Measurements from ENCODE around the gene MUTYH.

Gene MUTYH

GRCh38 chr1:45335855-45336324 lies 4.3 kb downstream of the MUTYH start:
- TF ChIP-seq YY1 (IDR thresholded peaks at IDR 0.05; ENCODE audit: low read depth) (no peak), TAF1 (IDR thresholded peaks at IDR 0.05; ENCODE audit: low read depth) (no peak), MAX (IDR thresholded peaks at IDR 0.05) (no peak), RAD21 (IDR thresholded peaks at IDR 0.05; ENCODE audit: low read depth) (no peak), TEAD4 (IDR thresholded peaks at IDR 0.05) (no peak)

DNA sequence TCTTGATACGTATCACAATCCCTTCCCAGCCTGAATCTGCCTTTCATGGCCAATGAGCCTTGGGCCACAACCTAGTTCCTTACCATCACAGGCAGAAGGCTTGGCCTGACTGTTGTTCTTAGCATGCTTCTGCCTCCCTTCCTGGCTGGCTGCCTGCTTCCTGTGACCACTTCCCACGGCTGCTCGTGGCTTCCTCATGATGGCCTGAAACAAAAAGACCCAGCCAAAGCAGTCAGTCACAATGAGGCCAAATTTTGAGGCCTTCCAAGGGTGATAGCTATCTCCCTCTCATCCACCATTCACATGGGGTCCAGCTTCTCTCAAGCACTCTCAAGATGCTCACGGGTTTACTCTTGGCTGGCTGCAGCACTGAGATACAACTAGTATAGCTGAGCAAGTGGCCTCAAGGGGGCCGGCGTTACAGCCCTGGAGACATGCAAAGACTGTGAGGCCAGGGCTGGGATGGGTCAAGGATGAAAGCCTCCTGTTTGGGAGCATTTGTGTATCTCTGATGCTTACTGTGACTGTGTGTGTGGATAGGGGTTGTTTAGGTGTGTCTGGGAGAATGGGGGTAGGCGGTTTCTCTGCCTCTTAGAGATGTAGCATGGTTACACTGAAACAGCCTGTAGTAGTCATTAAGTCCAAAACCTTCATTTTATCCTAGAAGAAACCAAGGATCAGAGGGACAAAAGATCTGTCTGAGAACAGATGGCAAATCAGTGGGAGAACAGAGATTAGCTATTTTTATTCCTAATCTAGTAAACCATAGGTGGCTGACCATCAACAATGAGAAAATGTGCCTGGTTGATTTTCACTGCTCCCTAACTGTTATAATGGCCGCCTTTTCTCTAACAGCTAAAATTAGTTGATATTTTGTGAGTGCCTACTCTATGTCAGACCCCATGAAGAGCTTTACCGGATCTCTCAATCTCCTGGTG lies 5.7 kb downstream of the MUTYH start:
- TF ChIP-seq TCF12 (IDR thresholded peaks at IDR 0.05; ENCODE audit: low read depth) (no peak), MAX (IDR thresholded peaks at IDR 0.05) (no peak), TAF1 (IDR thresholded peaks at IDR 0.05; ENCODE audit: low read depth) (no peak), EP300 (IDR thresholded peaks at IDR 0.05; ENCODE audit: borderline replicate concordance) (no peak), USF1 (IDR thresholded peaks at IDR 0.05) (no peak), YY1 (IDR thresholded peaks at IDR 0.05; ENCODE audit: low read depth) (no peak), CEBPB (IDR thresholded peaks at IDR 0.05) (no peak), EGR1 (IDR thresholded peaks at IDR 0.05) (no peak), TEAD4 (IDR thresholded peaks at IDR 0.05) (no peak), RAD21 (IDR thresholded peaks at IDR 0.05; ENCODE audit: low read depth) (no peak), FOXM1 (IDR thresholded peaks at IDR 0.05; ENCODE audit: borderline replicate concordance, low read depth) (no peak), ZBTB7A (IDR thresholded peaks at IDR 0.05; ENCODE audit: low read depth) (no peak), CREB1 (IDR thresholded peaks at IDR 0.05; ENCODE audit: low read depth) (no peak), REST (IDR thresholded peaks at IDR 0.05; ENCODE audit: low read depth) (no peak), NFIC (IDR thresholded peaks at IDR 0.05) (no peak)

- TF ChIP-seq ZBTB7A (IDR thresholded peaks at IDR 0.05; ENCODE audit: low read depth), result no peak
- TF ChIP-seq USF1 (IDR thresholded peaks at IDR 0.05), result no peak
- TF ChIP-seq FOXM1 (IDR thresholded peaks at IDR 0.05; ENCODE audit: borderline replicate concordance, low read depth), result no peak
- TF ChIP-seq RAD21 (IDR thresholded peaks at IDR 0.05; ENCODE audit: low read depth), result no peak
- TF ChIP-seq CEBPB (IDR thresholded peaks at IDR 0.05), result no peak
- no peak for TF ChIP-seq REST (IDR thresholded peaks at IDR 0.05; ENCODE audit: low read depth)
- no peak for TF ChIP-seq TCF12 (IDR thresholded peaks at IDR 0.05; ENCODE audit: low read depth)
- TF ChIP-seq TAF1 (IDR thresholded peaks at IDR 0.05; ENCODE audit: low read depth), result no peak
- no peak for TF ChIP-seq EP300 (IDR thresholded peaks at IDR 0.05; ENCODE audit: borderline replicate concordance)
- TF ChIP-seq EGR1 (IDR thresholded peaks at IDR 0.05), result no peak
- TF ChIP-seq CREB1 (IDR thresholded peaks at IDR 0.05; ENCODE audit: low read depth), result no peak
- no peak for TF ChIP-seq NFIC (IDR thresholded peaks at IDR 0.05)
- TF ChIP-seq TEAD4 (IDR thresholded peaks at IDR 0.05), result no peak
- no peak for TF ChIP-seq MAX (IDR thresholded peaks at IDR 0.05)
Measured at GRCh38 chr1:45332346-45332720, 7.9 kb downstream of the MUTYH start.

DNA sequence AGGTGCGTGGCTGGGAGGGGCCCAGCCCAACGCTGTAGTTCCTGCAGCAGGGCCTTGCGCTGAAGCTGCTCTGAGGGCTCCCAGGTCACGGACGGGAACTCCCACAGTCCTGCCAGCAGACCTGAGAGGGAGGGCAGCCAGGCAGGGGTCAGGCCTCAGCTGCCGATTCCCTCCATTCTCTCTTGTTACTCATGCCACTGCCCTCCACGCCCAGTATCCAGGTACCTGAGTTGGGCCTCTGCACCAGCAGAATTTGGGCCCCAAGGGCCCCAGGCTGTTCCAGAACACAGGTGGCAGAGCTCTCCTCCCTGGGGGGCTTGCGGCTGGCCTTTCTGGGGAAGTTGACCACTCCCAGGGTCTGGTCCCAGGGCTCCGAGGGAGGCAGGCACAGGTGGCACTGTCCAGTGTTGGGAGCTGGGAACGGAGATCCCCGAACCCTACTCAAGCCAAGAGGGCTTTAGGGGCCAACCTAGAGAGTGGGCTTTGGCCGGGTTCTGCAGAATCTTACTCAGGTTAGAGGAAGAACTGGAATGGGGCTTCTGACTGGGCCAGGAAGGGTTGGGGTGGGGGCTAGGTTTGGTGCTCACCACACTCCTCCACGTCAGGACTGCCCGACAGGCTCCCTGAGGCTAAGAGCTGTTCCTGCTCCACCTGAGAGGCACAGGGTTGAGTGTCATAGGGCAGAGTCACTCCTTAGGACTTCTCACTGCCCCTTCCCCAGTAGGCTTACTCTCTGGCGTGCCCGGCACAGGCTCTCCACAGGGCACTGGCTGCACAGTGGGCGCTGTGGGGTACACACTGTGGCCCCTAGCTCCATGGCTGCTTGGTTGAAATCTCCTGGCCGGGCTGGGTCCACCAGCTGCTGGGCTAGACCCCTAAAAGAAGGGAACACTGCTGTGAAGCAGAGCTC lies 8.5 kb downstream of the MUTYH start:
- TF ChIP-seq RAD21 (IDR thresholded peaks at IDR 0.05; ENCODE audit: low read depth) (no peak), TAF1 (IDR thresholded peaks at IDR 0.05; ENCODE audit: low read depth) (no peak), NFIC (IDR thresholded peaks at IDR 0.05) (no peak), TEAD4 (IDR thresholded peaks at IDR 0.05) (no peak), FOXM1 (IDR thresholded peaks at IDR 0.05; ENCODE audit: borderline replicate concordance, low read depth) (no peak)

- no peak for TF ChIP-seq EGR1 (IDR thresholded peaks at IDR 0.05)
- TF ChIP-seq MAX (IDR thresholded peaks at IDR 0.05), result no peak
- no peak for TF ChIP-seq TAF1 (IDR thresholded peaks at IDR 0.05; ENCODE audit: low read depth)
- TF ChIP-seq CREB1 (IDR thresholded peaks at IDR 0.05; ENCODE audit: low read depth), result no peak
- no peak for TF ChIP-seq NFIC (IDR thresholded peaks at IDR 0.05)
- no peak for TF ChIP-seq CEBPB (IDR thresholded peaks at IDR 0.05)
- TF ChIP-seq REST (IDR thresholded peaks at IDR 0.05; ENCODE audit: low read depth), result no peak
Measured at GRCh38 chr1:45329445-45329844, 10.8 kb downstream of the MUTYH start.
